Measurements from ENCODE around the gene RAMACL. TPM values are rescaled to one million over a fixed set of nuclear protein-coding genes. Genes with fewer than 3 reads are reported as not detected.

RAMACL gene
- total and polyA plus RNA-seq, 2 experiments from 2014 or later = 1.1 TPM

GRCh38 chr6:166600931-166601330, 14.5 kb upstream of the RAMACL start:
- H4K20me1 ChIP-seq (ENCODE audit: insufficient read depth, poor library complexity, severe bottlenecking) = peaks cover 3% of the 10 kb centered on the region
- no peaks in the 10 kb centered on the region for H3K36me3 ChIP-seq (replicated peaks; ENCODE audit: insufficient read depth, low read depth)
- H3K9me3 ChIP-seq (ENCODE audit: low read depth) = no peaks in the 10 kb centered on the region
- H2AFZ ChIP-seq = no peak overlapping the region
- no peaks in the 10 kb centered on the region for H3K9me2 ChIP-seq (replicated peaks; ENCODE audit: insufficient read depth)
- no peak overlapping the region for H3K4me2 ChIP-seq
- TF ChIP-seq EZH2phosphoT487 (IDR thresholded peaks at IDR 0.05; ENCODE audit: low read depth, severe bottlenecking, unreplicated experiment) (no peak), EZH2 (IDR thresholded peaks at IDR 0.05; ENCODE audit: borderline replicate concordance) (no peak)
- TF ChIP-seq, protein P1, sequence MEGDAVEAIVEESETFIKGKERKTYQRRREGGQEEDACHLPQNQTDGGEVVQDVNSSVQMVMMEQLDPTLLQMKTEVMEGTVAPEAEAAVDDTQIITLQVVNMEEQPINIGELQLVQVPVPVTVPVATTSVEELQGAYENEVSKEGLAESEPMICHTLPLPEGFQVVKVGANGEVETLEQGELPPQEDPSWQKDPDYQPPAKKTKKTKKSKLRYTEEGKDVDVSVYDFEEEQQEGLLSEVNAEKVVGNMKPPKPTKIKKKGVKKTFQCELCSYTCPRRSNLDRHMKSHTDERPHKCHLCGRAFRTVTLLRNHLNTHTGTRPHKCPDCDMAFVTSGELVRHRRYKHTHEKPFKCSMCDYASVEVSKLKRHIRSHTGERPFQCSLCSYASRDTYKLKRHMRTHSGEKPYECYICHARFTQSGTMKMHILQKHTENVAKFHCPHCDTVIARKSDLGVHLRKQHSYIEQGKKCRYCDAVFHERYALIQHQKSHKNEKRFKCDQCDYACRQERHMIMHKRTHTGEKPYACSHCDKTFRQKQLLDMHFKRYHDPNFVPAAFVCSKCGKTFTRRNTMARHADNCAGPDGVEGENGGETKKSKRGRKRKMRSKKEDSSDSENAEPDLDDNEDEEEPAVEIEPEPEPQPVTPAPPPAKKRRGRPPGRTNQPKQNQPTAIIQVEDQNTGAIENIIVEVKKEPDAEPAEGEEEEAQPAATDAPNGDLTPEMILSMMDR (IDR thresholded peaks at IDR 0.05; ENCODE audit: poor library complexity) = no peak
- no peaks in the 10 kb centered on the region for H3K4me1 ChIP-seq (ENCODE audit: insufficient read depth)
- no peaks in the 10 kb centered on the region for H3K27me3 ChIP-seq
- H3K4me3 ChIP-seq = no peak overlapping the region
- no peak overlapping the region for H3K27ac ChIP-seq
- no peak for DNase-seq (ENCODE audit: low spot score)
- H3K79me2 ChIP-seq = peaks cover 62% of the 10 kb centered on the region
- 90% methylated on average over 2 of the region's 2 CpGs for WGBS (ENCODE audit: low lambda C conversion rate, missing lambda C conversion rate)

DNA sequence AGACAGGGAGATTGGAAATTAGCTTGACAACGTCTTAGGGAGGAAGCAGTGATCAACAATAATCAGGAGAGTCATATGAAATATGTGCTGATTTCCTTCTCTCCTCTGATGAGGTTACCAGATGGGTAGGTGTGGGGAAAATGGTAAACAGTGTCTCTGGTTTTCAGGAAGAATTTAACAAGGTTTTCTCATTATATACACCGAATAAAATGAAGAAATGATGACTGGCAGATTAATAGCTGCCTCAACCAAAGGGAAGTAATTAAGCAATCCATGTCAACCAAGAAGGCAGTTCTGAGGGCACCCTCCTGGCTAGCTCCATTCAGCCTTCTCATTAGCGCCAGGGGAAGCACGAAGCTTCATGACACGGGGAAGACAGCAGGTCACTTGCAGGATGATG, 12.7 kb upstream of the RAMACL start:
- no peak overlapping the region for H3K4me2 ChIP-seq
- TF ChIP-seq EZH2phosphoT487 (IDR thresholded peaks at IDR 0.05; ENCODE audit: low read depth, severe bottlenecking, unreplicated experiment) (no peak), EZH2 (IDR thresholded peaks at IDR 0.05; ENCODE audit: borderline replicate concordance) (no peak)
- TF ChIP-seq, protein P1 (IDR thresholded peaks at IDR 0.05; ENCODE audit: poor library complexity) = no peak
- peaks cover 3% of the 10 kb centered on the region for H4K20me1 ChIP-seq (ENCODE audit: insufficient read depth, poor library complexity, severe bottlenecking)
- 96% methylated on average over 5 of the region's 5 CpGs for WGBS (ENCODE audit: low lambda C conversion rate, missing lambda C conversion rate)
- H3K36me3 ChIP-seq (replicated peaks; ENCODE audit: insufficient read depth, low read depth) = no peaks in the 10 kb centered on the region
- H3K4me1 ChIP-seq (ENCODE audit: insufficient read depth) = no peaks in the 10 kb centered on the region
- peak overlapping the region; percentile 88 for H3K27ac ChIP-seq
- H3K9me2 ChIP-seq (replicated peaks; ENCODE audit: insufficient read depth) = no peaks in the 10 kb centered on the region
- no peak overlapping the region for H3K4me3 ChIP-seq
- no peak overlapping the region for H2AFZ ChIP-seq
- no peak for DNase-seq (ENCODE audit: low spot score)
- H3K79me2 ChIP-seq = peaks cover 59% of the 10 kb centered on the region
- no peaks in the 10 kb centered on the region for H3K27me3 ChIP-seq
- H3K9me3 ChIP-seq (ENCODE audit: low read depth) = no peaks in the 10 kb centered on the region

GRCh38 chr6:166598441-166599138, 12.1 kb upstream of the RAMACL start:
- H3K9me3 ChIP-seq (ENCODE audit: low read depth) = no peaks in the 10 kb centered on the region
- H3K36me3 ChIP-seq (replicated peaks; ENCODE audit: insufficient read depth, low read depth) = no peaks in the 10 kb centered on the region
- no peak overlapping the region for H2AFZ ChIP-seq
- no peak overlapping the region for H3K4me2 ChIP-seq
- no peaks in the 10 kb centered on the region for H3K4me1 ChIP-seq (ENCODE audit: insufficient read depth)
- peaks cover 57% of the 10 kb centered on the region for H3K79me2 ChIP-seq
- 79% methylated on average over 11 of the region's 11 CpGs for WGBS (ENCODE audit: low lambda C conversion rate, missing lambda C conversion rate)
- DNase-seq (ENCODE audit: low spot score) = peak; percentile 42
- TF ChIP-seq, protein P1 (IDR thresholded peaks at IDR 0.05; ENCODE audit: poor library complexity) = no peak
- TF ChIP-seq EZH2phosphoT487 (IDR thresholded peaks at IDR 0.05; ENCODE audit: low read depth, severe bottlenecking, unreplicated experiment) (no peak), EZH2 (IDR thresholded peaks at IDR 0.05; ENCODE audit: borderline replicate concordance) (no peak)
- H3K9me2 ChIP-seq (replicated peaks; ENCODE audit: insufficient read depth) = no peaks in the 10 kb centered on the region
- H3K4me3 ChIP-seq = no peak overlapping the region
- H3K27ac ChIP-seq = peak overlapping the region; percentile 88
- no peaks in the 10 kb centered on the region for H3K27me3 ChIP-seq
- peaks cover 2% of the 10 kb centered on the region for H4K20me1 ChIP-seq (ENCODE audit: insufficient read depth, poor library complexity, severe bottlenecking)
